ENCODE results near the gene IYD.
"Not testable (repeated sequence)": the region's sequence is repeated elsewhere in the genome, so short reads cannot be mapped to it uniquely, and the experiment has no call there.

Gene IYD

DNA sequence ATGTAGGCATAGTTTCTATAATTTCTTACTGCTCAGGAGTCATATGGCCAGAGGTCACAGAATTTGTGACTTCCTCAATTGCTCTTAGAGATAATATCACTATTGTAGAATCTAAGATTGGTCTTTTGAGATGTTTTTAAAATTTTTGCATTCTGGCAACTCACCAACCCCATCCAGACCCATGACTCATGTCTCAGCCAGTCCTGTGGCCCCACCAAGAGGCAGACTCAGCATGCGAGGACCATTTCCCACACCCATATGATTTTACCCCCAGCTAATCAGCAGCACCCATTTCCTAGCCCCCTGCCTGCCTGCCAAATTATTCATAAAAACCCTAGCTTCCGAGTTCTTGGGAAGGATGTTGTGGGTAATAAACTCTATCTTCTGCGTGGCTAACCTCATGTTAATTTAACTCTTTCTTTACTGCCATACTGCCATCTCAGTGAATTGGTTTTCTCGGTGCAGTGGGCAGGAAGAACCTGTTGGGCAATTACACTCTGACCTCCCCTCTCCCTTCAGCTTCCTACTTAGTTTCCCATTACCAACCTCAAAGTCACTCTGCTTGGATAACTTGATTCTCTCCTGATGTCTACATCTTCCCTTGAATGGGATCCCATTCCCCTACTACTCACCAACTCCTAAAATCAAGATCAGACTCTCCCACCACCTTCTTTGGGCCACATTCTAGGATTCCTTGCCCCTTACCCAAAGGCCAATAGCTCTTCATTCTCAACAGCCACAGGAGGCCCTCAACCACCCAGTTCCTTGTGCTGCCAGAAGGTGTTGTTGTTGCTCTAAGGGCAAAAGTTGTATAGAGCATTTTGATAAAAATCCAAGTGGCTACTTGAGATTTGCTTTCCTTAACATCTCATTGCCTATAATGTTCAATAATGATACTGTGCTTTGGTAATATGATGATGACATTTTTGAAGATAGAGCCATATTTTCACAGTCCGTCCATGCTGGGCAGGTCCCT, 16.2 kb upstream of the IYD start:
- DNase-seq = no peak

DNA sequence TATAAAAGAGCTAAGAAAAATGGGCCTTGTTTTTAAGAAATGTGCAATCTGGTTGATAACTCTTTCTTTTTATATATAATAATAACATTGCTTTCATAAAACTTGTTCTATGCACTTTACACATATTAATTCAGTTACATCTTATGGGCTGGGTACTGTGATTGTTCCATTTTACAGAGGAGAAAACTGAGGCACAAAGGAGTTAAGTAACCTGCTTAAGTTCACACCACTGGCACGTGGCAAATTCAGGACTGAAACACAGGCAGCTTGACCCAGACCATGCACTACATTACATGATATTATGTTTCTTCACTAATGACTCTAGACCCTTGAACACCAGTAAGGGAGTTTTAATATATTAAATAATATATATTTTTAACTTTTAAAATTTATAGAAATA, 15.4 kb upstream of the IYD start:
- no peak for DNase-seq

DNA sequence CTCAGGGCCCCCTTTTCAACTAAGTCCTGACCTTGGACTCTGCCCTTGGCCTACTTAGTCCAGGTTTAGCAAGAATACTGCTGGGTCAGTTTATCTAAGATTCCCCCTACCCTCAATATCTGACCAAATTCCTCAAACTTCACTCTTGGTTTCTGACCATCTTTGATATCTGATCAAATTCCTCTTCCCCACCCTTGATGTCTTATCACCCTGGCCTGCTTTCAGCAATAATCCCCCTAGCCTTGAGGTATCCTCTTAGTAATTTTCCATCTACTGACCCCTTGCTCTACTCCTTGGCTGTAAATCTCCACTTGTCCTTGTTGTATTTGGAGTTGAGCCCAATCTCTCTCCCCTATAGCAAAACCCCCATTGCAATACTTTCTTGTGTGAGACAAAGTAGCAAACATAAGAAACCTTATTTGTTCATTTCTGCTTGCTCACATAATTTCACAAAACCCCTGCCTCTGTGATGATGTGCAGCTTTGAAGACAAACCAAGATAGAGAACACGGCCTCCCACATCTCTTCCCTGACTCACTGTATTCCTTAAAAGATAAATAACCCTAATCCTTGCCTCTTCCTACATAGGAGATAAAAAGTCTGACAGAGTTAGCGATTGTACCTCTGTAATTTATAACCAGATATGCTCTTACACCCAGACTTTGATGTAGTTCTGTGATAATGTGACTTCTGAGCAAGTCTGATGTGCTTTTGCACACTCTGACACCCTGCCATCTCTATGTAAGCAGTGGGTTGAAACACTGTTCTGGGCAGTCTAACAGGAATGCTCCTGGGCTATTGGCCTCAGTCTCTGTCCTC, 13.8 kb upstream of the IYD start:
- no peak for DNase-seq

DNA sequence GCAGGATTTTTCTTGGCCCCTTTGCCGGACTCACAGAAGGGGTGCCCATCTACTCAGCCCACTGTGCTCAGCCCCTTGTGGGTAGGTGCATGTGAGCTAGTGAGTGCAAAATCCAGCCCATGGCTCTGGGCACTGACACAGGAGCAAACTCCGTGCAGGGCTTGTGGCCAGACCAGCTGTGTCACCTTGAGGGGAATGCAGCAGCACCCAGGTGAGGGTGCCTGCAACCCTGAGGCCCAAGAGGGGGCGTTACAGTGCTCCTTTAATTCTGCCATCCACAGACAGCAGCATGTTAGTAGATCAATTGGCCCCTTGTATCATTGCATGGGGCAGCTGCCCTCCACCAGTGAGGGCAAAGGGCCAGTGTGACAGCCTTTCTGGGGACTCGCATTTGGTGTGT, 12.9 kb upstream of the IYD start:
- DNase-seq = no peak

DNA sequence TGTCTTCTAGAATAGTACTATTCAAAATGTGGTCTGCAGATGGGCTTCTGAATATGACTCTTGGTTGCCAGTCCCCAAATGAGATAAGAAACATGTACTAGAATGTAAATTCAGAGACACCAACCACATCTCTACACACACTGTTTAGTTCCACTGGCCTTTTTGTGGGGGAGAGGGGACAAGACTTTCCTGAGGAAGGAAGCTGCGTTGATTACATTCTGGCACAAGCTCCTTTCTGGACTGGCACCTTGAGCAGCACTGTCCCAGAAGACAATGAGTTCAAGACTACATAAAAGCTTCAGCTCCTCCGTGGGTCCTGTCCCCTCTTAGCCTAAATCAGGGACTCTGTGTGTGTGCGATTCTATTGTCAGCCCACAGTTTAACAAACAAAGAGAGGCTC, 6.9 kb upstream of the IYD start:
- no peak for DNase-seq

DNA sequence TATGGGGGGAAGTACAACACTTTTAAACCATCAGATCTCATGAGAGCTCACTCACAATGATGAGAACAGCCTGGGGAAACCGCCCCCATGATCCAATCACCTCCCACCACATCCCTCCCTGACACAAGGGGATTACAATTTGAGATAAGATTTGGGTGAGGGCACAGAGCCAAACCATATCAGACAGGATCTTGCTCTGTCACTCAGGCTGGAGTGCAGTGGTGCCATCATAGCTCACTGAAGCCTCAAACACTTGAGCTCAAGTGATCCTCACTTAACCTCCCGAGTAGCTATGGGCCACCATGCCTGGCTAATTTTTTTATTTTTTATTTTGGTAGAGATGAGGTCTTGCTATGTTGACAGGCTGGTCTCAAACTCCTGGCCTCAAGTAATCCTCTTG, 5.1 kb upstream of the IYD start:
- no peak for DNase-seq

DNA sequence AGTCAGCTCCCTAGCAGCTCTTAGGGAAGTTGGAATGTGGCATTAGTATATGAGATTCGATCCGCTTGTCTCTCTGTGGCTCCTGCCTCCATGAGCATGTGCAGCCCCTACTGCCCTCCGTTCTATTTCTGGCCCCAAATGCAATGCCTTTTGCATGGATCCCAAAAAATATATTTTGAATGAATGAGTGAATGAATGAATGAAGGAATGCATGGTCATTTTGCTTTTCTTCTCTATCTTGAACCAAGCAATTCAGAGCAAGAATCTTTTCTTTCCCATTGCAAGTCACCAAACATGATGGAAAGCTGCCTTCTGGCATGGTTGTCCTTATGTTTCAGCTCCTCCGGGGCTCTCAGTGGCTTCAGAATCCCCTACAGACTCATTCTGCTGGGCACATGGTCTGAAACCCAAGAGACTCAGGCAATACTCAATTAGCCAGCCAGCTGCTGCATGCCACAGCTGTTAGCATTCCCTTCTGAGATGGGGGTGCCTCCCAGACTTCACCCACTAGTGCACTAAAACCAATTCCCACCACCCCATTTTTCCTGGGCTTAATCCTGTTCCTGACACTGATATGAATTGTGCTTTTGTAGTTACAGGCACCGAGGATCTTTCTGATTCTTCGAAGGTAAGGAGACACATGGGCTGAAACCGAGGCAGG, 2.6 kb upstream of the IYD start:
- DNase-seq = no peak

DNA sequence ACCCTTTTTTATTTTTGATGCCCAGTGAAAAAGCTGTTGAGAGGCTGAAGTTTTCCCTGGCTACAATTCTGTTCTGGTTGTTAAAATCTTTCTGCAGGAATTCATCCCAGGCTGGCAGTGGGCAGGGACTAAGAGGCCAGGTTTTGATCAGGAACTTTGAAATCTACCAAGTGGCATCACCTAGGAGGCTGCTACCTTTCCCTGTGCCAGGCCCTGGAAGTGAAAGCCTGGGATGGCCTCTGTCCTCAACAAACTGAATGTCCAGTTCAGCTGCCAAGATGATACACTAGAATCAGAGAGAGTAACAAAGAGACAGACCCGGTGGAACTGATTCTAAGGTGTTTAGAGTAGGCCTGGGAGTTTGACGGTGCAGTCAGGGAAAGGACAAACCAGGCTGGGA, 596 bp downstream of the IYD start:
- no peak for DNase-seq

DNA sequence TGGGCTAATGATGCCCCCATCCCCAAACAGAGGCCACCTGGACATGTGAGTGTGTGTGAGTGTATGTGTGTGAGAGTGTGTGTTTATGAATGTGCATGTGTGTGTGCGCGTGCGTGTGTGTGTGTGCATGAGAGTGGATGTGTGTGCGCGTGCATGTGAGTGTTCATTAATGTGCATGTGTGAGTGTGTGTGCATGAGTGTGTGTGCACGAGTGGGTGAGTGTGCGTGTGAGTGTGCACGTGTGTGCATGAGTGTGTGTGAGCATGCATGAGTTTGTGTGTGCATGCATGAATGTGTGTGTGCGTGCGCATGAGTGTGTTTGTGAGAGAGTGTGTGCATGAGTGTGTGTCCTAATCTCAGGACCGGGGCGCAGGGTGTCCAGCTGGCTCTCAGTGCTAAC, 1.3 kb downstream of the IYD start:
- DNase-seq = no peak

DNA sequence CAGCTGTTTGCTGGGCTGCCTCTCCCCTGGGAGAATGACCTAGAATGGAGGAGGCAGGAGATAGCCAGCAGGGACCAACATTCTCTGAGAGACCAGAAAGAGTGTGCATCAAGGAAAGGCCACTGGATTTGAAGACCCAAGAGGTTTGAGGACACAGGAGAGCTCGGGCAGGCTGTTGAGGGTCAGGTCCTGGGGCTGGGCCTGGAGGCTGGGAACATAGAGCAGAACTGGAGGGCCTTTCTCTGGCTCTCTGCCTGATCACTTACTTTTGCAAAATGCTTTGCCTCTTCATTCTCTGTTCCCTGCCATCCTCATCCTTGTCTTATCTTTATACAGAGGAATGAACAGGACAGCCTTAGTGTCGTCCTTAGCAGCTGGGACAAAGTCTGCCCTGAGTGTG, 2.5 kb downstream of the IYD start:
- no peak for DNase-seq

DNA sequence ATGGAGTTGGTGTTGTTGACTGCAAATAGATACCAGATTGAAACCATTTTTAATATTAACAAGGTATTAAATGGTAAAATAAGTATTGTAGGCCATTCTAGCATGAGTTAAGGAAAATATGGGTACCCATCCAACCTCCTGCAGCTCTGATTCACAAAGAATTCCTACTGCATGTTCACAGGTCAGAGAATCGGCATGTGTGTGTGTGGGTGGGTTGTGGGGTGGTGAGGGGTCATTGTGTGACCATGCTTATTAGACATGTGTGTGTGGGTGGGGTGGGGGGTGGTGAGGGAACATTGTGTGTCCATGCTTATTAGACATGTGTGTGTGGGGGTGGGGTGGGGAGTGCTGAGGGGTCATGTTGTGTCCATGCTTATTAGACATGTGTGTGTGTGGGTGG, 3.2 kb downstream of the IYD start:
- DNase-seq = no peak

DNA sequence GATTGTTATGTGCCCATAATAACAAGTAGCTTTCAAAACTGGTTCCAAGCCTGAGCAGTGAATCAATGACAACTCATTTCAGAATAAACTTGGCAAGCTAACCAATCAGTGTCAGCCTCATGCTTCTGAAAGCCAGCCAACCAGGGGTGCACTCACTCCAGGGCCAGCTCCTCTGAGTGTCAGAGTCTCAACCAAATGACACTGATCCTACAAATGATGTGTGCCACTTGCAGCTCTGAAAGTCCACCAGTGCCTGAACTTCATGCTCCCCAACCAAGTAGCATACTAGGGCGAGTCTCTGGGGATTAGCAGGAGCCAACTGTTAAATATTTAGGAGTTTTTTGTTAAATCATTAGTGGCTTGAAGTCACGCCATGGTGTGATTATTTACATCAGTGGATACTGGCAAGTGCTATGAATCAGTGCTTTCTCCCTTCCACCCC, 4.5 kb downstream of the IYD start:
- DNase-seq = no peak

DNA sequence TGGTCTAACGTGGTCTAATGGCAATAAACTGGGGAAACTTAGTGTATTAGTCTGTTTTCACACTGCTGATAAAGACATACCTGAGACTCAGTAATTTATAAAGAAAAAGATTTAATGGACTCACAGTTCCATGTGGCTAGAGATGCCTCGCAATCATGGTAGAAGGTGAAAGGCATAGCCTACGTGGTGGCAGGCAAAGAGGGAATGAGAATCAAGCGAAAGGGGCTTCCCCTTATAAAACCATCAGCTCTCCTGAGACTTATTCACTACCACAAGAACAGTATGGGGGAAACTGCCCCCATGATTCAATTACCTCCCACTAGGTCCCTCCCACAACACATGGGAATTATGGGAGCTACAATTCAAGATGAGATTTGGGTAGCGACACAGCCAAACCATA, 5.5 kb downstream of the IYD start:
- not testable (repeated sequence) for DNase-seq

DNA sequence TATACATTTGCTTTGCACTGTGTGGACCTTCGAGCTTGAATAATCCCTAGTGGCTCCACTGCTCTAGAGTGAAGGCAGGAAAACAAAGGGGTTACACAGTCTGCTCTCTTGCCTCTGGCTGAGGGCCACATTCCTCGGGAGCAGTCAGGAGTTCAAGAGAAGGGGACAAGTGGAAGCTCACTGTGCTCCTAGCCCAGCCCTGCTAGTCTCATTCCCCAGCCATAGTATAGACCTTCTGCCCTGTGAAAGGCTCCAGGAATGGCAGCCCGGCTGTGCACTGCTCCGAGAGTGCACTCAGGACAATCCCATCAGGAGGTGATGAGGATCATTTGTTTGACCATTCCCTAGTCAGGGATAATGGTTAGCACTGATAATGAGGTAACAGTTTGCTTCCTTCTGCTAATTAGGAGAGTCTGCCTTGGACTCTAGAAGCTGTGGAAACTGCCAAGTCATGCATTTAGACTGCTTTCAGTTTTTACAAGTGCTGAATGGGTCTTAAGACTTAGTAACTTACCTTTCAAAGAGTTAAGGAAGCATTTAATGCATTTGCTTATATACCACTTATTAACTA, 8.5 kb downstream of the IYD start:
- DNase-seq = no peak

DNA sequence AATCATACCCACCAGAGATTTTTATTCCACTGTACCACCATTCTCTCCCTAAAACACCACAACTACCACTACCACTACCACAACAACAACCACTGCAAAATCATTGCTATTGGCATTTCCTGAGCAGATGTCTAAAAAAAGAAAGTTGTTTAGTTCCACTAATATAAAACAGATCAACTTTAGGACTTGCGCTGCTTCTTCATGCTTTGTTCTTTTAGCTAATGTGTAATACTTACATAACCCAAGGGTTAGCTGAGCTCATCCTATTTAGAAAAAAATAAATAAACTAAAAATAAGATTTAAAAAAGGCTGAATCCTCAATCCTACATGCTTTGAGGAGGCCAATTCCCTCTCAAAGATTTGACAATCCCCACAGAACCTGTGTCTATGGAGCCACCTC, 11.4 kb downstream of the IYD start:
- no peak for DNase-seq

DNA sequence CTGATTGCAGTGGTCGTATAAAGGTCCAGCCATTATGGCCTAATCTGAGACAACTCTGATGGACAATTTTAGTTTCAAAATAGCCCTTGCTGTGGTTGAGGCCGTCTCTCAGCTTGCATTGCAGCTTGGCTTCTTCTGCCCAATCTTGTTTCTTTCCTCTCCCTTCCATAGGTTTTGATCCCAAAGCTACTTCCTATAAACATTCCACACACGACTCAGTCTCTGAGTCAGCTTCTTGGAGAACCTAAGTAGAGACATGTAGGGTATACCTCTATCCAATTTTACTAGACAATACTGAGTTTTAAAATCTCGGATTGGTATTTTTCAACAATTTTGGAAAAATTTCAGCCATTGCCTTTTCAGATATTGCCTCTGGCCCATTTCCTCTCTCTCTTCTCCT, 13.4 kb downstream of the IYD start:
- no peak for DNase-seq

DNA sequence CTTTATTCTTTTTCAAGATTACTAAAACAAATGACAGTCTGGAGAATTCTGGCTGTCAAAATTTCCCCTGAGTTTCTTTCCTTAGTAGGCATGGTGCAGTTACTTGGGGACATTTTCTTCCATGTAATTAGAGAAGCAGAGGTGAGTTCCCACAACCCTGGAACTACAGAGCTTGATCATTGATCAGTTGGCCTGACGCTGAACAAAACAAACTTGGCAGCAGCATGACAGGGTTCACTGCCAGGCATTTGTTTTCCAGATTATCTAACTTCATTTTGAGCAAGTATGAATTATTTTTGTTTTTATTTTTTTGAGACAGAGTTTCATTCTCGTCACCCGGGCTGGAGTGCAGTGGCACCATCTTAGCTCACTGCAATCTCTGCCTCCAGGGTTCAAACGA, 22.6 kb downstream of the IYD start:
- no peak for DNase-seq

DNA sequence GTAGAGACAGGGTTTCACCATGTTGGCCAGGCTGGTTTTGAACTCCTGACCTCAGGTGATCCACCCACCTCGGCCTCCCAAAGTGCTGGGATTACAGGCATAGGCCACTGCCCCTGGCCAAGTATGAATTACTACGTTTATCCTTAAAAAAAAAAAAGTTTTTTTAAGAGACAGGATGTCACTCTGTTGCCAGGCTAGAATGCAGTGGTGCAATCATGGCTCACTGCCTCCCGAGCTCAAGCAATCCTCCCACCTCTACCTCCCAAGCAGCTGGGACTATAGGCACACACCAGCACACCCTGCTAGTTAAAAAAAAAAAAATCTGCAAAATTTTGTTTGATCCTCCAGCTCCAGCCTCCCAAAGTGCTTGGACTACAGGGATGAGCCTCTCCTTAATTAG, 23.1 kb downstream of the IYD start:
- no peak for DNase-seq

DNA sequence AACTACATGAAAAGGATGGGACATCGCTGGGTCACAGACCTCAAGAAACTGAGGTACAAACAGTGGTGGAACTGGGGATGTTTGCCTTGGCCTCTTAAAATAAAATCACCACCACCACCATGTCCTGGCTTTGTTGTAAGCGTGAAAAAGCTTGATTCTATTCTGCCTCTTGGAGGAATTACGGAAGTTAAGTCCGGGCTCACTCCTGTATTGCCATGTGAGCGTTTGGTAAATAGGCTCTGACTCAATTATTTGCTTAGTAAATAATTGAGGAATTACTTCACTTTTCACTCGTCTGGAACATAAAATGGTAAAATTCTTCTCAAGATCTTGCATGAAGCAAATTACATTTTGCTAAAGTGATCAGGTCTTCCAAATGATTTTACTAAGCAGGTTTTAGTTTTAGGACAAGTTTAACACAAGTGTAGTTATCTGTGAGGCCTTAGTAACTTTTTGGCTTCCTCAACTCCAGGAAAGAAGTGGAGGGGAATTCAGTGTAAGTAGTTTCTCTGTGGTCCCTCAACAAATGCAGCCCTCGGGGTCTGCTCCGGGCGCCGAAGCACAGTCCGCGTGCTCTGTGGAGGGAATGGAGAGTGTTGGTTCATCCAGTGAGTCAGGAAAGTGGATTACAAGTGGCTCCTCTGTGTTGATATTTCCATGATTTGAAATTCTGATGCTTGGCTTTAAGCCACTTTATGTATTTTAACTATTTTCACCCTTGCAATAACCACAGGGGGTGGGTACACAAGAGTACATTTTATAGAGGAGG, 23.8 kb downstream of the IYD start:
- no peak for DNase-seq

DNA sequence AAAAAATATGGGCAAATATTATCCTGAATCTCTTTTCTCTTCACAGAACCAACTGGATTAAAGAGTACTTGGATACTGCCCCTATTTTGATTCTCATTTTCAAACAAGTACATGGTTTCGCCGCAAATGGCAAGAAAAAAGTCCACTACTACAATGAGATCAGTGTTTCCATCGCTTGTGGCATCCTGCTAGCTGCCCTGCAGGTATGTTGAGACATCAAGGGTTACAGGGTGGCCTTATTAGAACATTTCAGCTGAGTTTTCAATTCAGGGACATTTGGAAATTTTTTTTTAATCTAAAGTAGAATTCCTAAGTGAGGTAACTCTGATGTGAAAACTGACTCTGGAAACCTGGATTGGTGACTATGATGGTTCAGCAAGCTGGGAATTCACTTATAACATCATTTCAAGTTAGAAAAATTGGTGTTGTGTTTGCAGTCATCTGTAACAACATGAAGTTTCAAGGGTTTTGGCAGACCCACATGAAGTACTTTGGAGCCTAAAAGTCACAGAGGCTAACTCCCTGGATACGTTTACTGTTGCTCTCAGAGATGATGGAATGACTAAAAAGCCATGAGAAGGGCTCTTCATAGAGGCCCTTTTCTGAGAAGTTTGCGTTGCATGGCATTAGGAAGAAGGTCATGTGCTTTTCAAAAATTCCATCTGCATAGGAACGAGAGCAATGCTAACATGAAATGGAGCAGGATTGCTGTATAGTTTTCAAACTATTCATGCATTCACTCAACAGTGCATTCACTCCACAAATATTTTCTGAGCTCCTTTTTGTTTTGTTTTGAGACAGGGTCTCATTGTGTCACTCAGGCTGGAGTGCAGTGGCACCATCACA, 25.5 kb downstream of the IYD start:
- DNase-seq = no peak

DNA sequence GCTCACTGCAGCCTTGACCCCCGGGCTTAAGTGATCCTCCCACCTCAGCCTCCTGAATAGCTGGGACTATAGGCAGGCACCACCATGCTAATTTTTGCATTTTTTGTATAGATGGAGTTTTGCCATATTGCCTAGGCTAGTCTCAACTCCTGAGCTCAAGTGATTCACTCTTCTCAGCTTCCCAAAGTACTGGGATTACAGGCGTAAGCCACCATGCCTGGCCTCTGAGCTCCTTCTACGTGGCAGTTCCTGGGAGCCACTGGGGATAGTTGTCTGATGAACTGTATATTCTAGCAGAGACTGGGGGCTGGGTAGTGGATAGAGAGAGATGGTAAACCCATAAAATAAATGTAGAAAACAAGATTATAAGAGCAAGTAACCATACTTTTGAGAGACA, 26.1 kb downstream of the IYD start:
- no peak for DNase-seq
